H1 (cell line): ENCODE data around the gene ATG16L2. TPM values are rescaled to one million over a fixed set of nuclear protein-coding genes. Genes with fewer than 3 reads are reported as not detected.

ENCODE experiments used
- CTCF ChIA-PET: fragments of 300-600 bp; sonication (Branson Sonifier 250); formaldehyde crosslinking; loops from one replicate; lab custom pipeline; 2021; ENCODE audit not compliant: partially characterized antibody; lab: Charles Lee
- POLR2A ChIA-PET: fragments of 300-600 bp; sonication (Branson Sonifier 250); formaldehyde crosslinking; loops from one replicate; lab custom pipeline; 2021; ENCODE audit warnings: inconsistent platforms; ENCODE audit not compliant: partially characterized antibody; lab: Charles Lee
- DNase-seq, 2 experiments: peaks; one replicate each; pipeline versions ENCODE4 v3.0.0 to v3.0.0-alpha.2; 2010 to 2022; ENCODE audit warnings: low spot score in 2 of 2, low read depth in 1 of 2, mixed read lengths in 1 of 2
- FAIRE-seq: peaks from 2 replicates; lab custom pipeline; 2011; peaks lifted over from hg19 to GRCh38; lab: Jason Lieb, UNC
- H2AFZ ChIP-seq: 2 replicates; pipeline ENCODE4 v1.8.1; 2012; ENCODE audit warnings: low read length, inconsistent platforms
- H2AK5ac ChIP-seq: 2 replicates; pipeline ENCODE4 v1.6.1; 2013; ENCODE audit warnings: low read depth, low read length
- H2BK120ac ChIP-seq: replicated peaks from 2 replicates; pipeline ENCODE3; 2013; ENCODE audit warnings: low read depth, low read length, inconsistent platforms
- H2BK12ac ChIP-seq: 2 replicates; pipeline ENCODE4 v1.6.1; 2013; ENCODE audit warnings: low read depth, low read length
- H2BK15ac ChIP-seq: 2 replicates; pipeline ENCODE4 v1.6.1; 2013; ENCODE audit warnings: low read length
- H2BK20ac ChIP-seq: 2 replicates; pipeline ENCODE4 v1.6.1; 2013; ENCODE audit warnings: low read length
- H2BK5ac ChIP-seq: 2 replicates; pipeline ENCODE4 v1.6.1; 2013; ENCODE audit warnings: low read depth, low read length
- H3K14ac ChIP-seq: 2 replicates; pipeline ENCODE4 v1.6.1; 2013; ENCODE audit warnings: inconsistent platforms; ENCODE audit not compliant: insufficient read length
- H3K18ac ChIP-seq: 2 replicates; pipeline ENCODE4 v1.6.1; 2013; ENCODE audit warnings: low read length; ENCODE audit errors: extremely low read depth
- H3K23ac ChIP-seq: 2 replicates; pipeline ENCODE4 v1.6.1; 2013; ENCODE audit warnings: inconsistent platforms; ENCODE audit not compliant: insufficient read length
- H3K23me2 ChIP-seq: 2 replicates; pipeline ENCODE4 v1.6.1; 2013; ENCODE audit warnings: low read depth, low read length
- H3K27ac ChIP-seq: 2 replicates; pipeline ENCODE4 v1.6.1; 2011; ENCODE audit warnings: low read depth, low read length, inconsistent platforms
- H3K27me3 ChIP-seq, 4 experiments: replicated peaks in 1 of 4; 1 replicate in 1 of 4; 2 replicates in 3 of 4; pipeline versions ENCODE4 v1.6.1 to v1.8.1; 2011 to 2013; ENCODE audit warnings: low read length in 3 of 4, mild to moderate bottlenecking in 3 of 4, inconsistent platforms in 2 of 4, mixed read lengths in 2 of 4, moderate library complexity in 1 of 4; ENCODE audit not compliant: control insufficient read depth in 3 of 4, insufficient read depth in 3 of 4; ENCODE audit errors: extremely low read depth in 1 of 4
- H3K36me3 ChIP-seq, 4 experiments: 2 replicates each; pipeline versions ENCODE4 v1.6.1 to v1.8.1; 2011 to 2013; ENCODE audit warnings: mild to moderate bottlenecking in 4 of 4, low read length in 3 of 4, moderate library complexity in 2 of 4, control low read depth in 1 of 4, inconsistent platforms in 1 of 4; ENCODE audit not compliant: insufficient read depth in 4 of 4, control insufficient read depth in 2 of 4
- H3K4ac ChIP-seq: replicated peaks from 2 replicates; pipeline ENCODE3; 2013; ENCODE audit warnings: low read length, low read depth, mixed read lengths, inconsistent platforms; ENCODE audit not compliant: insufficient read length
- H3K4me1 ChIP-seq, 4 experiments: replicated peaks in 1 of 4; 1 replicate in 1 of 4; 2 replicates in 3 of 4; pipeline versions ENCODE4 v1.6.1 to v1.8.1; 2011 to 2013; ENCODE audit warnings: low read length in 3 of 4, inconsistent platforms in 2 of 4, mixed read lengths in 1 of 4; ENCODE audit not compliant: insufficient read depth in 4 of 4, control insufficient read depth in 3 of 4
- H3K4me2 ChIP-seq, 2 experiments: 2 replicates each; pipeline versions ENCODE4 v1.6.1 to v1.8.1; 2011 to 2013; ENCODE audit warnings: low read depth in 2 of 2, low read length in 2 of 2, control low read depth in 1 of 2, inconsistent platforms in 1 of 2, mild to moderate bottlenecking in 1 of 2; ENCODE audit not compliant: insufficient read depth in 1 of 2
- H3K4me3 ChIP-seq, 4 experiments: fragments of 200-600, 300-600 bp in 1 of 4; sonication (generic), shearing (Covaris generic), sonication (Bioruptor Twin) in 1 of 4; 2 replicates each; pipeline versions ENCODE4 v1.5.1 to v1.8.1; 2011 to 2016; ENCODE audit warnings: low read length in 4 of 4, low read depth in 3 of 4, control low read depth in 2 of 4, inconsistent platforms in 2 of 4, mild to moderate bottlenecking in 2 of 4, mixed read lengths in 1 of 4, moderate library complexity in 1 of 4; ENCODE audit not compliant: insufficient read depth in 2 of 4; ENCODE audit errors: extremely low read depth in 1 of 4
- H3K56ac ChIP-seq: replicated peaks from 2 replicates; pipeline ENCODE3; 2013; ENCODE audit warnings: low read depth, mild to moderate bottlenecking, mixed read lengths, low read length, inconsistent platforms; ENCODE audit not compliant: insufficient read length
- H3K79me1 ChIP-seq: 2 replicates; pipeline ENCODE4 v1.6.1; 2013; ENCODE audit warnings: low read depth, low read length, control low read depth
- H3K79me2 ChIP-seq, 2 experiments: 2 replicates each; pipeline versions ENCODE4 v1.6.1 to v1.8.1; 2012 to 2013; ENCODE audit warnings: low read length in 2 of 2, mild to moderate bottlenecking in 2 of 2, inconsistent platforms in 1 of 2; ENCODE audit not compliant: insufficient read depth in 2 of 2, control insufficient read depth in 1 of 2
- H3K9ac ChIP-seq, 4 experiments: replicated peaks in 1 of 4; 1 replicate in 1 of 4; 2 replicates in 3 of 4; pipeline versions ENCODE4 v1.6.1 to v1.8.1; 2011 to 2013; ENCODE audit warnings: low read depth in 3 of 4, low read length in 3 of 4, control low read depth in 2 of 4, mild to moderate bottlenecking in 2 of 4, moderate library complexity in 2 of 4, inconsistent platforms in 1 of 4; ENCODE audit errors: extremely low read depth in 1 of 4
- H3K9me3 ChIP-seq, 2 experiments: 2 replicates each; pipeline versions ENCODE4 v1.6.1 to v1.8.1; 2012 to 2013; ENCODE audit warnings: mild to moderate bottlenecking in 2 of 2, moderate library complexity in 2 of 2, control low read depth in 1 of 2, inconsistent platforms in 1 of 2, low read depth in 1 of 2, low read length in 1 of 2, mixed read lengths in 1 of 2; ENCODE audit not compliant: insufficient read depth in 2 of 2
- H4K20me1 ChIP-seq, 2 experiments: replicated peaks in 1 of 2; 2 replicates each; pipeline versions ENCODE3 to v1.8.1; 2011 to 2013; ENCODE audit warnings: inconsistent platforms in 2 of 2, low read length in 2 of 2, mild to moderate bottlenecking in 1 of 2; ENCODE audit not compliant: insufficient read depth in 2 of 2, control insufficient read depth in 1 of 2
- H4K5ac ChIP-seq: 2 replicates; pipeline ENCODE4 v1.6.1; 2013; ENCODE audit warnings: low read length, low read depth, mixed read lengths, inconsistent platforms; ENCODE audit not compliant: insufficient read length
- H4K8ac ChIP-seq: 2 replicates; pipeline ENCODE4 v1.8.0; 2013; ENCODE audit warnings: mild to moderate bottlenecking, moderate library complexity, low read length, inconsistent platforms; ENCODE audit not compliant: insufficient read depth; ENCODE audit errors: extremely low read depth
- H4K91ac ChIP-seq: replicated peaks from 2 replicates; pipeline ENCODE3; 2013; ENCODE audit warnings: low read length, mixed read lengths, inconsistent platforms; ENCODE audit not compliant: insufficient read length
- EZH2 ChIP-seq: fragments of 200-600 bp; sonication (generic); IDR thresholded peaks from 2 replicates; pipeline ENCODE4 v1.7.1; 2012; ENCODE audit warnings: low read depth, mild to moderate bottlenecking, moderate library complexity, low read length, inconsistent platforms; ENCODE audit not compliant: severe bottlenecking
- SP1 ChIP-seq: IDR thresholded peaks from 2 replicates; pipeline ENCODE4 v1.6.1; 2011; ENCODE audit warnings: low read depth, low read length
- SP2 ChIP-seq: IDR thresholded peaks from 2 replicates; pipeline ENCODE4 v1.6.1; 2012; ENCODE audit warnings: mild to moderate bottlenecking, low read length, inconsistent platforms
- SRF ChIP-seq: IDR thresholded peaks from 2 replicates; pipeline ENCODE4 v1.6.1; 2011; ENCODE audit warnings: mild to moderate bottlenecking, low read depth, low read length, moderate library complexity
- TCF12 ChIP-seq: IDR thresholded peaks from 2 replicates; pipeline ENCODE4 v1.6.1; 2011; ENCODE audit warnings: low read depth, mild to moderate bottlenecking, low read length
- TEAD4 ChIP-seq: IDR thresholded peaks from 2 replicates; pipeline ENCODE4 v1.6.1; 2012; ENCODE audit warnings: low read depth, low read length, inconsistent platforms, mixed read lengths
- YY1 ChIP-seq: IDR thresholded peaks from 2 replicates; pipeline ENCODE4 v1.6.1; 2011; ENCODE audit warnings: low read depth, mild to moderate bottlenecking, low read length
- WGBS, 2 experiments: shearing (Covaris generic) in 1 of 2; methylation state at CpG; one replicate each; pipeline versions ENCODE4 v1.1.6 to v1.1.7; 2013 to 2015; ENCODE audit warnings: low lambda C conversion rate in 2 of 2, mixed read lengths in 2 of 2, inconsistent platforms in 1 of 2, low coverage in 1 of 2, missing lambda C conversion rate in 1 of 2; ENCODE audit not compliant: insufficient replicate concordance in 2 of 2, insufficient coverage in 1 of 2, insufficient read length in 1 of 2; ENCODE audit errors: extremely low coverage in 1 of 2, missing lambda C conversion rate in 1 of 2; 5-methylcytosine and 5-hydroxymethylcytosine counted together
- polyA plus RNA-seq, 7 experiments: library from polyadenylated mRNA; depleted of rRNA in 3 of 7; stranded (reverse) in 5 of 7; unstranded in 2 of 7; fragments of >200 nt in 5 of 7; fragments of 200-250 nt in 2 of 7; gene quantifications; 1 replicate in 5 of 7; 2 replicates in 1 of 7; 4 replicates in 1 of 7; pipeline versions ENCODE4 v1.2.1 to v1.2.3, GENCODE V29; 2011 to 2013; ENCODE audit warnings: missing spikeins in 2 of 7, mixed read lengths in 2 of 7
- total RNA-seq: library from RNA; stranded (reverse); fragmentation: NEBNext Ultra II Directional; extraction: Animal tissue kit (Norgen Biotek cat#: 25700); gene quantifications from 2 replicates; pipeline ENCODE4 v1.2.1, GENCODE V29; 2021

ATG16L2 gene
- total and polyA plus RNA-seq, 2 of the 8 experiments (the other 6 are each of a cell fraction or from before 2014, with no cell fraction given), result 11.0 to 18.5 TPM

DNA sequence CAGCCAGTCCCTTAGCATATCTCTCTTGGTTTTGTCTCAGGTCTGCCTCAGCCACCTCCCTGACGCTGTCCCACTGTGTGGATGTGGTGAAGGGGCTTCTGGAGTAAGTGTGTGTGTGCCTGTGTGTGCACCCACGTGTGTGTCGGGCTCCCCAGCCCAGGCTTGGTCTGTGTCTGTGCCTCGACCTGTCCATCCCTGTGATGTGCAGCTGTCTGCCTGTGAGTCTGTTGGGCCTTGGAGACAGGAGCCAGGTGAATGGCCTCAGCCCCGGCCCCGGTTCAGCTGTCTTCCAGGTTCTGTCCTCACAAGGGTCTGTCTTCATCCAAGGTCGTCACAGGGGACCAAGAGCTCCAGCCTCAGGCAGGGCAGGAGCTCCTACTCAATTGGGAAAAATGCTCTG is 9.8 kb downstream of the ATG16L2 start:
- H3K36me3 ChIP-seq, result no peaks in the 10 kb centered on the region; a peak in 1 of 8 replicates
- H3K79me1 ChIP-seq, result no peaks in the 10 kb centered on the region
- H3K23ac ChIP-seq, result no peak overlapping the region
- ChIA-PET POLR2A (interaction anchor here (1.2 to 4.3 kb wide), 2 partner anchors 11 to 13 kb away, joined by 3 to 13 read pairs; no protein-coding TSS in a partner anchor), CTCF (interaction anchor here (0.7 to 2.3 kb wide), 6 partner anchors 9 to 361 kb away, joined by 3 to 6 read pairs (median 4); no protein-coding TSS in a partner anchor)
- H3K4me3 ChIP-seq, result no peak overlapping the region
- H4K8ac ChIP-seq, result no peak overlapping the region
- no peak overlapping the region for H3K18ac ChIP-seq
- H2BK20ac ChIP-seq, result no peak overlapping the region
- no peak overlapping the region for H2AFZ ChIP-seq
- H3K27ac ChIP-seq, result no peak overlapping the region
- WGBS, 2 experiments, result 78% methylated on average over 7 of the region's 7 CpGs; no CpG with 5 or more reads in 1 of the 2 experiments
- no peak for DNase-seq
- H3K14ac ChIP-seq, result no peak overlapping the region
- no peak overlapping the region for H4K91ac ChIP-seq
- H3K27me3 ChIP-seq, result peaks cover 0 to 18% (median 13%) of the 10 kb centered on the region in 4 experiments; a peak in 6 of 7 replicates
- TF ChIP-seq TEAD4 (no peak), SP1 (no peak), EZH2 (no peak), SRF (no peak), YY1 (no peak), SP2 (no peak), TCF12 (no peak)
- H3K4me2 ChIP-seq, result no peak overlapping the region
- 0 out of 2 replicates have a peak overlapping the region, but pooled peaks have one; percentile 2 for H2BK15ac ChIP-seq
- no peaks in the 10 kb centered on the region for H3K9me3 ChIP-seq
- H3K9ac ChIP-seq, result no peak overlapping the region
- no peak overlapping the region for H2BK120ac ChIP-seq
- H4K20me1 ChIP-seq, result peaks cover 0 to 2% of the 10 kb centered on the region in 2 experiments
- no peaks in the 10 kb centered on the region for H3K79me2 ChIP-seq
- no peak overlapping the region for H3K4ac ChIP-seq
- H3K23me2 ChIP-seq, result peaks cover 13% of the 10 kb centered on the region
- H3K4me1 ChIP-seq, result peaks cover 0 to 16% (median 11%) of the 10 kb centered on the region in 4 experiments; a peak in 5 of 7 replicates
- no peak overlapping the region for H3K56ac ChIP-seq
- H4K5ac ChIP-seq, result no peak overlapping the region
- H2BK12ac ChIP-seq, result no peak overlapping the region
- H2BK5ac ChIP-seq, result no peak overlapping the region
- H2AK5ac ChIP-seq, result no peak overlapping the region
- FAIRE-seq, result no peak
